ENCODE measurements around the gene FAM43A.

DNA sequence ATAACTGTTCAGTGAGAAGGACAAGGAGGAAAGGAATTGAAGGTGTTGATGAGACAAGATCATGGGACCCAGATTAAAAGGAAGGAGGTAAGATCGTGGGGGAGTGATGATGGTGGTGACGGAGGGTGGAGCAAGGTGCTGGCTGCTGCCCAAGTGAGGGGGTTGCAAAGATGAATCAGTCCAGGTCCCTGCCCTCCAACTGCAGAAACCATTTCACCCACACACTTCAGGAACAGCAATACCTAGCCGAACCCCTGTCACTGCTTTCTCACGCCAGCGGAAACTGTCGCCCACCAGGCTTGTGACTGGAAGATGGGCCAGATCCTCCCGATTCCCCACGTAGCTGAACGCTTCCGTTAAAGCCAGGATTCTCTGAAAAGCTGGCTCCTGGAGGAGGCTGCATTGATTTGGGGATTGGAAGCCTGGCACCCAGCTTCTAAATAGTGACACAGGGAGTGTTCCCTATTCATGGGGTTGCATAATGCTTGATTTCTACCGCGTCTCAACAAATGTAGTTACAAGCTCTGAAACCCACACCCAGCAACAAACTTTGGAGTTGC is 10.5 kb upstream of the FAM43A start:
- TF ChIP-seq EZH2 (IDR thresholded peaks at IDR 0.05; ENCODE audit: borderline replicate concordance, low read length) = no peak
- TF ChIP-seq, protein P1, sequence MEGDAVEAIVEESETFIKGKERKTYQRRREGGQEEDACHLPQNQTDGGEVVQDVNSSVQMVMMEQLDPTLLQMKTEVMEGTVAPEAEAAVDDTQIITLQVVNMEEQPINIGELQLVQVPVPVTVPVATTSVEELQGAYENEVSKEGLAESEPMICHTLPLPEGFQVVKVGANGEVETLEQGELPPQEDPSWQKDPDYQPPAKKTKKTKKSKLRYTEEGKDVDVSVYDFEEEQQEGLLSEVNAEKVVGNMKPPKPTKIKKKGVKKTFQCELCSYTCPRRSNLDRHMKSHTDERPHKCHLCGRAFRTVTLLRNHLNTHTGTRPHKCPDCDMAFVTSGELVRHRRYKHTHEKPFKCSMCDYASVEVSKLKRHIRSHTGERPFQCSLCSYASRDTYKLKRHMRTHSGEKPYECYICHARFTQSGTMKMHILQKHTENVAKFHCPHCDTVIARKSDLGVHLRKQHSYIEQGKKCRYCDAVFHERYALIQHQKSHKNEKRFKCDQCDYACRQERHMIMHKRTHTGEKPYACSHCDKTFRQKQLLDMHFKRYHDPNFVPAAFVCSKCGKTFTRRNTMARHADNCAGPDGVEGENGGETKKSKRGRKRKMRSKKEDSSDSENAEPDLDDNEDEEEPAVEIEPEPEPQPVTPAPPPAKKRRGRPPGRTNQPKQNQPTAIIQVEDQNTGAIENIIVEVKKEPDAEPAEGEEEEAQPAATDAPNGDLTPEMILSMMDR (conservative IDR thresholded peaks at IDR 0.05 in 1 of 2, IDR thresholded peaks at IDR 0.05 in 1 of 2; ENCODE audit: extremely low read depth in 1 of 2, insufficient read depth in 1 of 2, low read depth in 1 of 2, low read length in 2 of 2) = no peak

Data from mammary epithelial cell (primary cell).